Measurements from ENCODE around the gene NCOA1.

DNA sequence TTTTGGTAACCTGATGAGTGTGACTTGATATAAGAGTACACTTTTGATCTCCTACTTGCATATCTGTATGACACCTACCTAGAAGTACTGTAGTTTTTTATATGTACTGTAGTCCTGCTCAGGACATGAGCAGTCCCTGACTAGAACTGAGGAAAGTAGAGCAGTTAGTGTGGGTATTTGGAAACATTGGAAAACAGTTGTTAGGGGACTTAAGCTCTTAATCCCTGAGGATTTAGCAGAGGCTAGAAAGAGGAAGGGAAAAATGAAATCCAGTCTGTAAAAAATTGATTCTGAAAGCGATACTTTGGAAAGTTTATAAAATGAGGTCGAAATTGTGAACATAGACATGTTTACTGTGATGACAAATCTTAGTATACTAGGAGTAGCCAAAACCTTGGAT is 125.6 kb downstream of the NCOA1 start:
- TF ChIP-seq, protein P1, sequence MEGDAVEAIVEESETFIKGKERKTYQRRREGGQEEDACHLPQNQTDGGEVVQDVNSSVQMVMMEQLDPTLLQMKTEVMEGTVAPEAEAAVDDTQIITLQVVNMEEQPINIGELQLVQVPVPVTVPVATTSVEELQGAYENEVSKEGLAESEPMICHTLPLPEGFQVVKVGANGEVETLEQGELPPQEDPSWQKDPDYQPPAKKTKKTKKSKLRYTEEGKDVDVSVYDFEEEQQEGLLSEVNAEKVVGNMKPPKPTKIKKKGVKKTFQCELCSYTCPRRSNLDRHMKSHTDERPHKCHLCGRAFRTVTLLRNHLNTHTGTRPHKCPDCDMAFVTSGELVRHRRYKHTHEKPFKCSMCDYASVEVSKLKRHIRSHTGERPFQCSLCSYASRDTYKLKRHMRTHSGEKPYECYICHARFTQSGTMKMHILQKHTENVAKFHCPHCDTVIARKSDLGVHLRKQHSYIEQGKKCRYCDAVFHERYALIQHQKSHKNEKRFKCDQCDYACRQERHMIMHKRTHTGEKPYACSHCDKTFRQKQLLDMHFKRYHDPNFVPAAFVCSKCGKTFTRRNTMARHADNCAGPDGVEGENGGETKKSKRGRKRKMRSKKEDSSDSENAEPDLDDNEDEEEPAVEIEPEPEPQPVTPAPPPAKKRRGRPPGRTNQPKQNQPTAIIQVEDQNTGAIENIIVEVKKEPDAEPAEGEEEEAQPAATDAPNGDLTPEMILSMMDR (IDR thresholded peaks at IDR 0.05): no peak
- TF ChIP-seq POLR2A (IDR thresholded peaks at IDR 0.05): no peak
